GM21390 (cell line): ENCODE results near the gene ILDR1.

ENCODE experiments used
- ATAC-seq: cut with Tn5 transposase; IDR thresholded peaks from one replicate; pipeline ENCODE4 v1.9.1; 2021; ENCODE audit not compliant: unreplicated experiment

ILDR1 gene

GRCh38 chr3:122019493-122019892 lies 2.6 kb downstream of the ILDR1 start:
- ATAC-seq = no peak

GRCh38 chr3:122014741-122015140 lies 7.3 kb downstream of the ILDR1 start:
- ATAC-seq = peak; percentile 62

GRCh38 chr3:122013448-122013925 lies 8.6 kb downstream of the ILDR1 start:
- ATAC-seq = no peak

- ATAC-seq = no peak
Measured at GRCh38 chr3:122012821-122013220, 9.2 kb downstream of the ILDR1 start.

GRCh38 chr3:122011396-122011795 lies 10.7 kb downstream of the ILDR1 start:
- ATAC-seq = no peak

GRCh38 chr3:122010506-122010905 lies 11.5 kb downstream of the ILDR1 start:
- ATAC-seq = no peak

- ATAC-seq = no peak
Measured at GRCh38 chr3:122008166-122008565, 13.9 kb downstream of the ILDR1 start.

- ATAC-seq = no peak
Measured at GRCh38 chr3:122006267-122006666, 15.8 kb downstream of the ILDR1 start.

GRCh38 chr3:122004991-122005565 lies 17.0 kb downstream of the ILDR1 start:
- ATAC-seq = no peak

GRCh38 chr3:122004107-122004506 lies 17.9 kb downstream of the ILDR1 start:
- ATAC-seq = no peak

GRCh38 chr3:122003606-122004005 lies 18.4 kb downstream of the ILDR1 start:
- no peak for ATAC-seq

GRCh38 chr3:122003112-122003511 lies 18.9 kb downstream of the ILDR1 start:
- no peak for ATAC-seq

- ATAC-seq = no peak
Measured at GRCh38 chr3:122002611-122003010, 19.4 kb downstream of the ILDR1 start.

GRCh38 chr3:122001892-122002291 lies 20.2 kb downstream of the ILDR1 start:
- ATAC-seq = no peak

- no peak for ATAC-seq
Measured at GRCh38 chr3:122000936-122001605, 21.0 kb downstream of the ILDR1 start.

GRCh38 chr3:121999931-122000330 lies 22.1 kb downstream of the ILDR1 start:
- ATAC-seq = no peak

- peak; percentile 31 for ATAC-seq
Measured at GRCh38 chr3:121998611-121999473, 23.2 kb downstream of the ILDR1 start.

- ATAC-seq = no peak
Measured at GRCh38 chr3:121998030-121998580, 23.9 kb downstream of the ILDR1 start.

GRCh38 chr3:121997372-121997771 lies 24.7 kb downstream of the ILDR1 start:
- no peak for ATAC-seq

- no peak for ATAC-seq
Measured at GRCh38 chr3:121996441-121996840, 25.6 kb downstream of the ILDR1 start.
